H1 (cell line): ENCODE measurements around the gene SPRED1.

ENCODE experiments used
- CTCF ChIP-seq, 3 experiments: IDR thresholded peaks; 1 replicate in 2 of 3; 2 replicates in 1 of 3; pipeline versions ENCODE4 v1.5.1 to v1.6.1; 2011; ENCODE audit warnings: low read length in 3 of 3, mild to moderate bottlenecking in 3 of 3, inconsistent platforms in 2 of 3, low read depth in 1 of 3, moderate library complexity in 1 of 3; ENCODE audit not compliant: insufficient read depth in 1 of 3; ENCODE audit errors: control extremely low read depth in 1 of 3
- E2F6 ChIP-seq: IDR thresholded peaks from 2 replicates; pipeline ENCODE4 v1.6.1; 2012; ENCODE audit warnings: inconsistent platforms
- EZH2 ChIP-seq: fragments of 200-600 bp; sonication (generic); IDR thresholded peaks from 2 replicates; pipeline ENCODE4 v1.7.1; 2012; ENCODE audit warnings: low read depth, mild to moderate bottlenecking, moderate library complexity, low read length, inconsistent platforms; ENCODE audit not compliant: severe bottlenecking
- GABPA ChIP-seq: IDR thresholded peaks from 2 replicates; pipeline ENCODE4 v1.6.1; 2011; ENCODE audit warnings: mild to moderate bottlenecking, low read length, moderate library complexity, borderline replicate concordance; ENCODE audit not compliant: insufficient read depth
- RAD21 ChIP-seq, 2 experiments: IDR thresholded peaks in 1 of 2; conservative IDR thresholded peaks in 1 of 2; 2 replicates each; pipeline ENCODE4 v1.6.1; 2011; ENCODE audit warnings: low read depth in 2 of 2, low read length in 2 of 2, improper control_type of control experiment in 1 of 2, inconsistent platforms in 1 of 2, mild to moderate bottlenecking in 1 of 2, moderate library complexity in 1 of 2
- TBP ChIP-seq: IDR thresholded peaks from 2 replicates; pipeline ENCODE4 v1.6.1; 2011; ENCODE audit warnings: low read depth, low read length, improper control_type of control experiment

- TF ChIP-seq E2F6: no peak
- TF ChIP-seq GABPA: no peak
- no peak for TF ChIP-seq CTCF (IDR thresholded peaks at IDR 0.05; ENCODE audit: control extremely low read depth in 1 of 3, insufficient read depth in 1 of 3, low read depth in 1 of 3, low read length in 3 of 3)
- TF ChIP-seq RAD21 (IDR thresholded peaks at IDR 0.05 in 1 of 2, conservative IDR thresholded peaks at IDR 0.05 in 1 of 2; ENCODE audit: low read depth in 2 of 2, low read length in 2 of 2): no peak
- TF ChIP-seq EZH2: no peak
- TF ChIP-seq TBP: no peak
These were observed 96.6 kb downstream of the SPRED1 start for GRCh38 chr15:38349251-38349650.
